ENCODE data around the gene MITF.

MITF gene

GRCh38 chr3:69961706-69962439 is 222.6 kb downstream of the MITF start:
- no peaks in the 10 kb centered on the region for H3K36me3 ChIP-seq (ENCODE audit: control insufficient read depth, insufficient read depth, low read length)

DNA sequence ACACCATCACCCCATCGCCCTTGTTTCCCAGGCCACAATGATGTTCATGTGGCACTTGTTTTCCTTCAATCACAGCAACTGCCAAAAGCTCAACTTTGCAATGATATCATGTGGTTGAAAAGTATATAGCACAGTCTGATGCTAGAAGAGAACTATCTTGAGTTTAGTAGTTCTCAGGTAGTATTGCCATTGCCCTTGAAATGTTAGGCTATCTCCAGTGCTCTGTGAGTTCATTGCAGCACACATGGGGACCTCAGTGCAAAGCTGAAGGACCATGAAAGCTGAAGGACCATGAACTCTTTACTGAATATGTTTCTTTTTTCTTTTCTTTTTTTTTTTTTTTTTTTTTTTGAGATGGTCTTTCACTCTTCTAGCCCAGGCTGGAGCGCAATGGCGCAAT is 224.4 kb downstream of the MITF start:
- H3K27me3 ChIP-seq (ENCODE audit: control insufficient read depth, insufficient read depth, low read length): no peaks in the 10 kb centered on the region
- no peak overlapping the region for H3K4me3 ChIP-seq (ENCODE audit: low read depth, low read length)
- H3K4me1 ChIP-seq (ENCODE audit: control insufficient read depth, insufficient read depth, low read length): no peaks in the 10 kb centered on the region
- no peak overlapping the region for H3K27ac ChIP-seq (ENCODE audit: low read depth, low read length)
- H3K36me3 ChIP-seq (ENCODE audit: control insufficient read depth, insufficient read depth, low read length): no peaks in the 10 kb centered on the region
- H3K9ac ChIP-seq (ENCODE audit: low read depth, low read length): no peak overlapping the region
- no peaks in the 10 kb centered on the region for H3K9me3 ChIP-seq (ENCODE audit: control insufficient read depth, insufficient read depth, low read length)

More at GRCh38 chr3:69961706-69962439, 222.6 kb downstream of the MITF start:
- Histone ChIP-seq H3K27ac (ENCODE audit: low read depth, low read length) (no peak overlapping the region), H3K4me3 (ENCODE audit: low read depth, low read length) (no peak overlapping the region), H3K27me3 (ENCODE audit: control insufficient read depth, insufficient read depth, low read length) (no peaks in the 10 kb centered on the region), H3K9me3 (ENCODE audit: control insufficient read depth, insufficient read depth, low read length) (no peaks in the 10 kb centered on the region), H3K9ac (ENCODE audit: low read depth, low read length) (no peak overlapping the region), H3K4me1 (ENCODE audit: control insufficient read depth, insufficient read depth, low read length) (no peaks in the 10 kb centered on the region)

DNA sequence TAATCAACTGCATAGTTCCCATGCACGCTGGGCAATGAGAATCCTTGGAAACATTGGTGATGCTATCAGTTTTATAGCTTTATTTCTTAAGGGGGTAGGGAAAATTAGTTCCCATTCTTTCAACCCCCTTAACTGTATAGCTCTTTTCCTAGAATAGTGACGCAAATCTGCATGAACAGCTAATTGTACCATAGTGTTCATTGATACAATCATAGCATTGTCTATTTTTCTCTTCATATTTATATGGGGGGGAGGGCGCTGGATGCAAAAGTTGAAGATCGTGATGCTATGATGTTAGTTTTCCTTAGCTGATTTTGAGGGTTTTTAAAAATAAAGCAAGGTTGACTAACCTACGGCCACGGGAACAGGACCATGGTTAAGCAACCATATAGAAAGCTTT is 227.9 kb downstream of the MITF start:
- Histone ChIP-seq H3K4me3 (ENCODE audit: low read depth, low read length) (no peak overlapping the region), H3K9me3 (ENCODE audit: control insufficient read depth, insufficient read depth, low read length) (no peaks in the 10 kb centered on the region), H3K36me3 (ENCODE audit: control insufficient read depth, insufficient read depth, low read length) (no peaks in the 10 kb centered on the region), H3K27me3 (ENCODE audit: control insufficient read depth, insufficient read depth, low read length) (no peaks in the 10 kb centered on the region), H3K27ac (ENCODE audit: low read depth, low read length) (no peak overlapping the region), H3K4me1 (ENCODE audit: control insufficient read depth, insufficient read depth, low read length) (no peaks in the 10 kb centered on the region), H3K9ac (ENCODE audit: low read depth, low read length) (no peak overlapping the region)

GRCh38 chr3:69970827-69971226 is 231.6 kb downstream of the MITF start:
- Histone ChIP-seq H3K36me3 (ENCODE audit: control insufficient read depth, insufficient read depth, low read length) (no peaks in the 10 kb centered on the region), H3K27ac (ENCODE audit: low read depth, low read length) (no peak overlapping the region), H3K4me3 (ENCODE audit: low read depth, low read length) (no peak overlapping the region), H3K9me3 (ENCODE audit: control insufficient read depth, insufficient read depth, low read length) (no peaks in the 10 kb centered on the region), H3K27me3 (ENCODE audit: control insufficient read depth, insufficient read depth, low read length) (no peaks in the 10 kb centered on the region), H3K9ac (ENCODE audit: low read depth, low read length) (no peak overlapping the region), H3K4me1 (ENCODE audit: control insufficient read depth, insufficient read depth, low read length) (no peaks in the 10 kb centered on the region)

GRCh38 chr3:69972672-69973071 is 233.4 kb downstream of the MITF start:
- Histone ChIP-seq H3K4me3 (ENCODE audit: low read depth, low read length) (no peak overlapping the region), H3K27ac (ENCODE audit: low read depth, low read length) (no peak overlapping the region), H3K27me3 (ENCODE audit: control insufficient read depth, insufficient read depth, low read length) (no peaks in the 10 kb centered on the region), H3K36me3 (ENCODE audit: control insufficient read depth, insufficient read depth, low read length) (no peaks in the 10 kb centered on the region), H3K9me3 (ENCODE audit: control insufficient read depth, insufficient read depth, low read length) (no peaks in the 10 kb centered on the region), H3K9ac (ENCODE audit: low read depth, low read length) (no peak overlapping the region), H3K4me1 (ENCODE audit: control insufficient read depth, insufficient read depth, low read length) (no peaks in the 10 kb centered on the region)

- Histone ChIP-seq H3K27ac (ENCODE audit: low read depth, low read length) (no peak overlapping the region), H3K36me3 (ENCODE audit: control insufficient read depth, insufficient read depth, low read length) (no peaks in the 10 kb centered on the region), H3K4me1 (ENCODE audit: control insufficient read depth, insufficient read depth, low read length) (no peaks in the 10 kb centered on the region), H3K4me3 (ENCODE audit: low read depth, low read length) (no peak overlapping the region), H3K9ac (ENCODE audit: low read depth, low read length) (no peak overlapping the region), H3K9me3 (ENCODE audit: control insufficient read depth, insufficient read depth, low read length) (0 out of 2 replicates have a peak, but pooled peaks cover 4% of the 10 kb centered on the region), H3K27me3 (ENCODE audit: control insufficient read depth, insufficient read depth, low read length) (no peaks in the 10 kb centered on the region)
These were observed 236.8 kb downstream of the MITF start for GRCh38 chr3:69976021-69976420.

DNA sequence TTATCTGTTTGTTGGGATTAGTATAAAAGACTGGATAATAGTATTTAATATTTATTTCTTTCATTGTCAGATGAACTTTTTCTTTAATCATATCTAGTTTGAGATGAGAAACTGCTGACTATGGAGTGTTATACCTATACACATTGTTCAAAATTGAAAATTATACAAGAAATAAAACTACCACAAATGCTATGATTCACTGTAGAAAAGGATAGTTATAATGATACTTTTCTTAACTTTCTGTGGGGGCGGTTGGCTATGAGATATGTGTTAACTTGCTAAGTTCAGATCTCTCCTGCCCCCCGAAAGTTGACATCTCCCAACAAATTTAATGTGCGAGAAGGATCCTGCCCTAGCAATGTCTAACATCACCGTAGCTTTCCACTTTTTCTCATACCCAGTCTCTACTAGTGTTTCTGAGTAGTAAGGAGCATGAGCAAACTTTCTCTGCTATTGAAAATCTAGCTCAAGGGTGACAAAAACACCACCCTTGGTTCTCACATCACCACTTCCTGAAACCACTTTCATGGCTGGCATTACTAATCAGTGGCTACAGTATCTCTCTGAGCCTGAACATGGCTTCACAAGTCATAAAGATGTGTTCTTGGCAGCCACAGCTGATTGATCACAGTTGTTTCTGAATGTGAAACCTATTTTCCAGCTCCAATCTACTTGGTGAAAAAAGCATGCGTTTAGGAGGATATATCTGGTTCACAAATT is 244.4 kb downstream of the MITF start:
- no peak overlapping the region for H3K27ac ChIP-seq (ENCODE audit: low read depth, low read length)
- peaks cover 32% of the 10 kb centered on the region for H3K27me3 ChIP-seq (ENCODE audit: control insufficient read depth, insufficient read depth, low read length)
- 0 out of 2 replicates have a peak, but pooled peaks cover 4% of the 10 kb centered on the region for H3K9me3 ChIP-seq (ENCODE audit: control insufficient read depth, insufficient read depth, low read length)
- H3K4me1 ChIP-seq (ENCODE audit: control insufficient read depth, insufficient read depth, low read length): peaks cover 12% of the 10 kb centered on the region
- H3K4me3 ChIP-seq (ENCODE audit: low read depth, low read length): no peak overlapping the region
- no peaks in the 10 kb centered on the region for H3K36me3 ChIP-seq (ENCODE audit: control insufficient read depth, insufficient read depth, low read length)
- H3K9ac ChIP-seq (ENCODE audit: low read depth, low read length): no peak overlapping the region

DNA sequence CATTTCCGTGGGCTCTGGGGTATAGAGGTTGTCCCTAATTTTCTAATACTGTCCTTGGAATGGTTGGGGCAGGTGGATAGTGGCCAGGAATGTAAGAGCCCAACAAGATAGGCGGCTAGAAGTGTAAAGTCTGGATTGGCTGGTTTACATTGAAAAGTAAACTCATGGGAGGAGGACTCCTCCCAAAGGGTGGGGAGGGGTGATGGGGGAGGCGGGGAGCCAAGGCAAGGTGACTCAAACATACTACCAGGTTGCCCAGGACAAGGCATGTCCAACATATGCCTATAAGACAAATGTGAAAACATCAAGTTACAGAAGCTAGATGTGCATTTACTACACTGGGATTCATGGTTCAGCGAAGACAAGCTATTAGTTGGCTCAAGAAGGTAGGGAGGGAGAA is 246.0 kb downstream of the MITF start:
- Histone ChIP-seq H3K27me3 (ENCODE audit: control insufficient read depth, insufficient read depth, low read length) (peaks cover 32% of the 10 kb centered on the region), H3K4me3 (ENCODE audit: low read depth, low read length) (no peak overlapping the region), H3K9me3 (ENCODE audit: control insufficient read depth, insufficient read depth, low read length) (no peaks in the 10 kb centered on the region), H3K4me1 (ENCODE audit: control insufficient read depth, insufficient read depth, low read length) (peaks cover 12% of the 10 kb centered on the region), H3K27ac (ENCODE audit: low read depth, low read length) (no peak overlapping the region), H3K36me3 (ENCODE audit: control insufficient read depth, insufficient read depth, low read length) (no peaks in the 10 kb centered on the region), H3K9ac (ENCODE audit: low read depth, low read length) (no peak overlapping the region)

DNA sequence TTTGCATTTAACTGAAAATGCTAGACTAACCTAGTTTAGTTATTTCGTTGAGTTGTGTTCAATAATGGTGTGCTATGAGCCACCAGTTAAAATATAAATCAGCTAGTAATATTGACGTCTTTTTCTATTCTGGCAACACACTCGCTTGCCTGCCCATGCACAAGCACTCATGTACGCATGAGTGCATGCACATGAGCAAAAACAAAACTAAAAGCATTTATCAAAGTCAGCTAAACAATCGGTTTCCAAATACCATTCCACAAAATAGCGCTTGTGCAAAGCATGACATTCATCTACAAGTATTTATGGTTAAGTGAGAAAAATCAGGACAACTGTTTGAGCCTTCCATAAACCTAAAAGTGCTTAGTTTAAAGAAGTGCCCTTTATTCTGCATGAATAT is 247.2 kb downstream of the MITF start:
- Histone ChIP-seq H3K9me3 (ENCODE audit: control insufficient read depth, insufficient read depth, low read length) (no peaks in the 10 kb centered on the region), H3K27me3 (ENCODE audit: control insufficient read depth, insufficient read depth, low read length) (peaks cover 32% of the 10 kb centered on the region), H3K4me3 (ENCODE audit: low read depth, low read length) (no peak overlapping the region), H3K36me3 (ENCODE audit: control insufficient read depth, insufficient read depth, low read length) (no peaks in the 10 kb centered on the region), H3K4me1 (ENCODE audit: control insufficient read depth, insufficient read depth, low read length) (peaks cover 12% of the 10 kb centered on the region), H3K9ac (ENCODE audit: low read depth, low read length) (no peak overlapping the region), H3K27ac (ENCODE audit: low read depth, low read length) (no peak overlapping the region)

DNA sequence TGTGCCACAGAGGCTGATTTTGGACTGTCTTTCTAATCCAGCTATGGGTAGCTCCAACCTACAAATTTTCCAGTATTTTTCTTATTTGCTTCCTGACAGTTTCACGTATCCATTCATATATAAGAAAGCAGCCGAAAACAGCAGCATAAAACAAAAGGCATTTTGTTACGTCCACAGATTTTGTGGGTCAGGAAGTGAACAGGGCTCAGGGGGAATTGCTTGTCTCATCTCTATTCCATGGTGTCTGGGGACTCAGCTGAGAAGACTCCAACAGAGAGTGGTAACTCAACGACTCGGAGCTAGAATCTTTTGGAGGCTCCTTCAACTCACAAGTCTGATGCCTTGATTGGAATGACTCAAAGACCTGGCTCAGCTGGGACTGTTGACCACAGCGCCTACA is 248.6 kb downstream of the MITF start:
- Histone ChIP-seq H3K9me3 (ENCODE audit: control insufficient read depth, insufficient read depth, low read length) (no peaks in the 10 kb centered on the region), H3K36me3 (ENCODE audit: control insufficient read depth, insufficient read depth, low read length) (no peaks in the 10 kb centered on the region), H3K4me1 (ENCODE audit: control insufficient read depth, insufficient read depth, low read length) (peaks cover 11% of the 10 kb centered on the region), H3K4me3 (ENCODE audit: low read depth, low read length) (no peak overlapping the region), H3K9ac (ENCODE audit: low read depth, low read length) (no peak overlapping the region), H3K27me3 (ENCODE audit: control insufficient read depth, insufficient read depth, low read length) (peaks cover 23% of the 10 kb centered on the region), H3K27ac (ENCODE audit: low read depth, low read length) (no peak overlapping the region)

DNA sequence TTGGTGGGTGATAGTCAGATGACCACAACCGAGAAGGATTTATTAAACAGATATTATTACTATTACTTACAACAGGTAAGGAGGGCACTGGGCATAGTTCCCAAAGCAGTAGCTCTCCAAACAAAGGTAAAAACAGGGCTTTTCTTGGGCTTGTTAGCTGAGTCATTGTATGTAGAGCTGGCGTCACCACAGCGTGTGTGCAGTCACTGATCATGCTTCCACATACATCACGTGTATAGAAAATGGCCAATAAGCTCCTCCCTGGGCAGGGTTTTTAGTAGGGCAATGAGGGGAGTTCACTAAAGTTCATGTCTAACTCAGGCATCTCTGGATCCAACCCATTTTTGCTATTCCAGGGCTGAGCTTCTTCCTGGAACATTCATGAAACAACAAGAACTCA is 254.5 kb downstream of the MITF start:
- no peaks in the 10 kb centered on the region for H3K36me3 ChIP-seq (ENCODE audit: control insufficient read depth, insufficient read depth, low read length)
- no peak overlapping the region for H3K4me3 ChIP-seq (ENCODE audit: low read depth, low read length)
- H3K27me3 ChIP-seq (ENCODE audit: control insufficient read depth, insufficient read depth, low read length): no peaks in the 10 kb centered on the region
- no peak overlapping the region for H3K27ac ChIP-seq (ENCODE audit: low read depth, low read length)
- no peak overlapping the region for H3K9ac ChIP-seq (ENCODE audit: low read depth, low read length)
- H3K4me1 ChIP-seq (ENCODE audit: control insufficient read depth, insufficient read depth, low read length): peaks cover 10% of the 10 kb centered on the region
- H3K9me3 ChIP-seq (ENCODE audit: control insufficient read depth, insufficient read depth, low read length): no peaks in the 10 kb centered on the region

Data from HUES48 (cell line).